ENCODE results near the gene HMGN4. TPM values are rescaled to one million over a fixed set of nuclear protein-coding genes. Genes with fewer than 3 reads are reported as not detected.

HMGN4 gene
- total and polyA plus RNA-seq, 8 donors: 8.8 to 24.2 (median 13.2) TPM

- 87 to 100% methylated on average over 1 of the region's 1 CpG for WGBS, 2 donors
- FAIRE-seq: no peak
- no peak for DNase-seq
Measured at GRCh38 chr6:26578741-26579140, 40.6 kb downstream of the HMGN4 start.

GRCh38 chr6:26581164-26581915, 43.2 kb downstream of the HMGN4 start:
- peaks cover 0 to 4% (median 0%) of the 10 kb centered on the region in 3 donors for H3K4me1 ChIP-seq
- no peak for ATAC-seq

More at GRCh38 chr6:26578741-26579140, 40.6 kb downstream of the HMGN4 start:
- ATAC-seq: no peak
- Histone ChIP-seq H3K9me3 (no peaks in the 10 kb centered on the region), H3K4me1 (peaks cover 0 to 4% (median 0%) of the 10 kb centered on the region in 3 donors), H3K27ac (no peak overlapping the region), H3K4me3 (no peak overlapping the region), H3K27me3 (peaks cover 0 to 16% (median 5%) of the 10 kb centered on the region in 4 donors), H3K36me3 (no peaks in the 10 kb centered on the region)
- intact Hi-C loops (cut with DNase I): loop anchor here in 1 of 3 donors (10.0 kb wide), 1 partner anchor 254 kb away; no protein-coding TSS in a partner anchor
- TF ChIP-seq, protein P1, sequence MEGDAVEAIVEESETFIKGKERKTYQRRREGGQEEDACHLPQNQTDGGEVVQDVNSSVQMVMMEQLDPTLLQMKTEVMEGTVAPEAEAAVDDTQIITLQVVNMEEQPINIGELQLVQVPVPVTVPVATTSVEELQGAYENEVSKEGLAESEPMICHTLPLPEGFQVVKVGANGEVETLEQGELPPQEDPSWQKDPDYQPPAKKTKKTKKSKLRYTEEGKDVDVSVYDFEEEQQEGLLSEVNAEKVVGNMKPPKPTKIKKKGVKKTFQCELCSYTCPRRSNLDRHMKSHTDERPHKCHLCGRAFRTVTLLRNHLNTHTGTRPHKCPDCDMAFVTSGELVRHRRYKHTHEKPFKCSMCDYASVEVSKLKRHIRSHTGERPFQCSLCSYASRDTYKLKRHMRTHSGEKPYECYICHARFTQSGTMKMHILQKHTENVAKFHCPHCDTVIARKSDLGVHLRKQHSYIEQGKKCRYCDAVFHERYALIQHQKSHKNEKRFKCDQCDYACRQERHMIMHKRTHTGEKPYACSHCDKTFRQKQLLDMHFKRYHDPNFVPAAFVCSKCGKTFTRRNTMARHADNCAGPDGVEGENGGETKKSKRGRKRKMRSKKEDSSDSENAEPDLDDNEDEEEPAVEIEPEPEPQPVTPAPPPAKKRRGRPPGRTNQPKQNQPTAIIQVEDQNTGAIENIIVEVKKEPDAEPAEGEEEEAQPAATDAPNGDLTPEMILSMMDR (IDR thresholded peaks at IDR 0.05): no peak

GRCh38 chr6:26588965-26589364, 50.8 kb downstream of the HMGN4 start:
- WGBS, 2 donors: 81 to 91% methylated on average over 21 of the region's 21 CpGs
- H3K9me3 ChIP-seq: no peaks in the 10 kb centered on the region
- no peaks in the 10 kb centered on the region for H3K36me3 ChIP-seq
- intact Hi-C loops (cut with DNase I): no loop called here
- H3K4me3 ChIP-seq: no peak overlapping the region
- no peaks in the 10 kb centered on the region for H3K4me1 ChIP-seq
- DNase-seq (no peak), ATAC-seq (no peak), FAIRE-seq (no peak)
- no peak overlapping the region for H3K27ac ChIP-seq
- H3K27me3 ChIP-seq: peaks cover 0 to 41% (median 7%) of the 10 kb centered on the region in 4 donors
- TF ChIP-seq, protein P1 (IDR thresholded peaks at IDR 0.05): no peak

More at GRCh38 chr6:26581164-26581915, 43.2 kb downstream of the HMGN4 start:
- Histone ChIP-seq H3K9me3 (no peaks in the 10 kb centered on the region), H3K4me3 (no peak overlapping the region), H3K36me3 (no peaks in the 10 kb centered on the region), H3K27me3 (peaks cover 0 to 22% (median 6%) of the 10 kb centered on the region in 4 donors), H3K27ac (no peak overlapping the region)
- intact Hi-C loops (cut with DNase I): no loop called here
- TF ChIP-seq, protein P1 (IDR thresholded peaks at IDR 0.05): no peak
- DNase-seq: no peak
- no peak for FAIRE-seq
- WGBS, 2 donors: 40 to 45% methylated on average over 4 of the region's 4 CpGs

GRCh38 chr6:26592649-26593048, 54.5 kb downstream of the HMGN4 start:
- H3K9me3 ChIP-seq: no peaks in the 10 kb centered on the region
- no peak overlapping the region for H3K4me3 ChIP-seq
- DNase-seq (no peak), FAIRE-seq (no peak), ATAC-seq (no peak)
- WGBS, 2 donors: 36 to 44% methylated on average over 4 of the region's 4 CpGs
- intact Hi-C loops (cut with DNase I): no loop called here
- TF ChIP-seq, protein P1 (IDR thresholded peaks at IDR 0.05): no peak
- peaks cover 0 to 11% (median 0%) of the 10 kb centered on the region in 3 donors for H3K4me1 ChIP-seq
- H3K27ac ChIP-seq: no peak overlapping the region
- H3K36me3 ChIP-seq: no peaks in the 10 kb centered on the region
- peaks cover 0 to 41% (median 6%) of the 10 kb centered on the region in 4 donors for H3K27me3 ChIP-seq

Measured in pancreas (tissue), 10 donors.